Activated naive CD4-positive, alpha-beta T cell treated with anti-CD3 and anti-CD28 coated beads, Interleukin-2, amount 50 U/mL, for 72 hours (primary cell): ENCODE measurements around the gene NEMP1. TPM values are rescaled to one million over a fixed set of nuclear protein-coding genes. Genes with fewer than 3 reads are reported as not detected.
A peak's percentile ranks its signal among the peaks of the same experiment; 100 is the strongest.

Experiments
- ATAC-seq, 2 donors: fragments of 150-1000 bp; cut with Tn5 transposase; 2 replicates each; pipeline ENCODE4 v1.10.0; 2021; ENCODE audit warnings: mild to moderate bottlenecking in 2 of 2, moderate library complexity in 2 of 2
- DNase-seq, 2 donors: peaks; one replicate each; pipeline ENCODE4 v3.0.0; 2021 to 2022; ENCODE audit warnings: low spot score in 2 of 2
- H3K27ac Mint-ChIP-seq, 2 donors: one replicate each; pipeline ENCODE4 v1.8.0; 2022; ENCODE audit warnings: mild to moderate bottlenecking in 2 of 2, mixed read lengths in 2 of 2
- H3K36me3 Mint-ChIP-seq, 2 donors: one replicate each; pipeline ENCODE4 v1.8.0; 2022; ENCODE audit warnings: mixed read lengths in 2 of 2
- H3K9me3 Mint-ChIP-seq, 2 donors: one replicate each; pipeline ENCODE4 v1.8.0; 2022; ENCODE audit warnings: mixed read lengths in 2 of 2
- total RNA-seq, 2 donors: library from RNA; stranded (reverse); gene quantifications; one replicate each; pipeline ENCODE4 v1.2.3, GENCODE V29; 2022

The NEMP1 gene
- total RNA-seq, 2 donors from 2014 or later: 80.2 to 182 TPM

DNA sequence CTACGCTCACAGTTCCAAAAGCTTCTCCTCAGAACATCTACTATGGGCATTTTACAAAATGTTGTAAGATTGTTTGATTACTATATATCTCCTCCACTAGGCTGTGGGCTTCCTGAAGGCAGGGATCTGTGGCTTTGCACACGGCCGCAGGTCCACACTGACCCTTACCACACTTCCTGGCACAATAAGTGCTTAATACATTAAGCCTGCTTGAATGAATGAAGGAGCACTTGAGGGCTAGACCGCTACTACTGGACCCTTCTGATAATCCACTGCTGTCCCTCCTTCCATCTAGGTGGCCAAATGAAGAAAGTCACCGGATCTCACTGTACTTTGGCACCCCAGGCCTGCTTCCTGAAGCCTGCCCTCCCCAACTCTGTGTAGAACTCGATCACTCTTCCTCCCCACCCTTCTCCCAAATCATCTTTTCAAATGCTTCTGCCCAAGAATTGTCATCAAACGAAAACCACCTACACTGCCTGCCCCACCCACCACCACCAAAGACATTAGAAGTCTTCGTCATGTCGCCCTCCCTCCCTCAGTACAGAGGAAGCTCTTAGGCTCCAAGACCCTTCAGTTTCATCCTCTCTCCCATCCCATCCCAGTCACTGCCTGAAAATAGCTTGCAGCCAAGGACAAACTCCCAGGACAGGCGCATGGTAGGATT, 71.6 kb downstream of the NEMP1 start:
- H3K9me3 Mint-ChIP-seq: no peaks in the 10 kb centered on the region
- ATAC-seq (peak in 1 of 2 donors; percentile 4), DNase-seq (no peak)
- H3K36me3 Mint-ChIP-seq: peaks cover 21 to 22% of the 10 kb centered on the region in 2 donors
- H3K27ac Mint-ChIP-seq: peak overlapping the region; percentile 73 to 77

DNA sequence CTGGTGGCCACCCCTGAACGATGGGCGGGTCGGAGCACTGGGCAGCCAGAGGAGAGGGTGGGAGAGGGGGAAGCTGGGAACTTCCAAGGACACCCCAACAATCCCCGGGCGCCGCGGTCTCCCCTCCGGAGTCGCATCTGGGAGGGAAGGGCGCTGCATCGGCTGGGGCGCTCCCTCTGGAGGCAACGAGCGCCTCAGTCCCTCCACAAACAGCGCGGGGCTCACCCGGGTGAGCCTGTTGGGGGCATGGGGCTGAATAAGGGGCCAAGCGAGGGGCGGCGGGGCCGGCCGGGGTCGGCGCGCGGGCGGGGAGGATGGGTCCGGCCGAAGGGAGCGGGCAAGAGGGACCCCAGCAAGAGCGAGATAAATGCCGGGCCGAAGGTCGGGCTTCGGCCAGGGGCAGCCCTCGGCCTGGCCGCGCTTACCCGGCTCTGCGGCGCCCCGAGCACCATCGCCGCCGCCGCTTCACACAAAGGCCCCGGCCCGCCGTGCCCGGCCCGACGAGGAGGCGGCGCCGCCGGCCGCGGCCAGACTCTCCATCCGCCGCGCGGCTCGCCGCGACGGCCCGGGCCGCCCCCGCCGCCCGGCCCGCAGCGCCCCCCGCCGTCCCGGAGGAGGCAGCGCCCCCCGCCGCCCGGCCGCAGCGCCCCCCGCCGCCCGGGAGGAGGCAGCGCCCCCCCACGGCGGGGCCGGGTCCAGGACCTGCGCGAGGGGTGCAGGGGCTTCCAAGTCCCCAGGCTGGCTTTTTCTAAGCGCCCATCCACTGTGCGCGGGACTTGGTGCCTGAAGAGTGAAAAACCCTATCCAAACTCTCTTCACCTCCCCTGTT, 72.4 kb downstream of the NEMP1 start, which contains the start of gene ZBTB39:
TSS of gene ZBTB39 (minus strand) at position 567 of the 829 bp plus-strand sequence. CDS start 1,629 bp downstream, outside the sequence.
- DNase-seq (peak; percentile 71 to 81), ATAC-seq (peak; percentile 71 to 79)
- Mint-ChIP-seq H3K9me3 (no peaks in the 10 kb centered on the region), H3K36me3 (peaks cover 21 to 22% of the 10 kb centered on the region in 2 donors), H3K27ac (peak within 1 kb of the TSS; percentile 83 to 88)

Other genes with a start within 250 kb of the NEMP1 start
- not detected for gene SDR9C7, start 144.4 kb downstream of the NEMP1 start, total RNA-seq
- gene RDH16, start 121.2 kb downstream of the NEMP1 start, total RNA-seq: under 1 TPM; 0.29 to 0.93 TPM
- 1 to 10 TPM; 5.1 to 6.1 TPM for gene ZBTB39, start 72.2 kb downstream of the NEMP1 start, total RNA-seq
- 1 to 10 TPM in 1 of 2 donors, under 1 TPM in 1; 0.50 to 1.7 TPM for gene TAC3, start 62.3 kb downstream of the NEMP1 start, total RNA-seq
- 1 to 10 TPM; 3.3 to 4.7 TPM for gene MYO1A, start 28.7 kb downstream of the NEMP1 start, total RNA-seq
- 10 to 100 TPM; 39.1 to 39.3 TPM for gene NAB2, start 10.3 kb upstream of the NEMP1 start, total RNA-seq
- 100 to 1,000 TPM; 213 to 283 TPM for gene STAT6, start 32.6 kb upstream of the NEMP1 start, total RNA-seq
- 1 to 10 TPM; 1.3 to 5.9 TPM for gene LRP1, start 49.7 kb upstream of the NEMP1 start, total RNA-seq
- not detected for gene LRP1-AS, start 68.8 kb upstream of the NEMP1 start, total RNA-seq
- gene NXPH4, start 138.0 kb upstream of the NEMP1 start, total RNA-seq: under 1 TPM; 0.11 to 0.54 TPM
- gene SHMT2, start 150.9 kb upstream of the NEMP1 start, total RNA-seq: 100 to 1,000 TPM; 360 to 376 TPM
- 1 to 10 TPM; 2.8 to 5.4 TPM for gene STAC3, start 172.4 kb upstream of the NEMP1 start, total RNA-seq